ENCODE data around the gene LYPD6B.

DNA sequence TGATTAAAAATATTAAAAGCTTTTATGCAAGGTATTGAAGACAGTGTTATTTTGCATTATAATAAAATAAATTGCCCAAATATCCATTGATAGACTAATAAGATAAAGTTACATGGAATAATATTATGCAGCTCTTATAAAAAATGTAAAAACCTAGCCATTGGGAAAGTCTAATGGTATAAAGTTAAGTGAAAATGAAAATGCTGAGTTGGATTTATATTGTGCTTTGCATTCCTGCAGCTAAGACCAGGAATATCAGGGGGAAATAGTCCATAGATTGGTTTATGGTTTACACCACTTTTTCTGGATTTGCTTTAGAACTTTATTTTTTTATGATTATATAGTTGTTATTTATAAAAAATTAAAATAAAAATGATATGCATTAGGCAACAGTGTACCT lies 46.1 kb upstream of the LYPD6B start:
- TF ChIP-seq, protein P1, sequence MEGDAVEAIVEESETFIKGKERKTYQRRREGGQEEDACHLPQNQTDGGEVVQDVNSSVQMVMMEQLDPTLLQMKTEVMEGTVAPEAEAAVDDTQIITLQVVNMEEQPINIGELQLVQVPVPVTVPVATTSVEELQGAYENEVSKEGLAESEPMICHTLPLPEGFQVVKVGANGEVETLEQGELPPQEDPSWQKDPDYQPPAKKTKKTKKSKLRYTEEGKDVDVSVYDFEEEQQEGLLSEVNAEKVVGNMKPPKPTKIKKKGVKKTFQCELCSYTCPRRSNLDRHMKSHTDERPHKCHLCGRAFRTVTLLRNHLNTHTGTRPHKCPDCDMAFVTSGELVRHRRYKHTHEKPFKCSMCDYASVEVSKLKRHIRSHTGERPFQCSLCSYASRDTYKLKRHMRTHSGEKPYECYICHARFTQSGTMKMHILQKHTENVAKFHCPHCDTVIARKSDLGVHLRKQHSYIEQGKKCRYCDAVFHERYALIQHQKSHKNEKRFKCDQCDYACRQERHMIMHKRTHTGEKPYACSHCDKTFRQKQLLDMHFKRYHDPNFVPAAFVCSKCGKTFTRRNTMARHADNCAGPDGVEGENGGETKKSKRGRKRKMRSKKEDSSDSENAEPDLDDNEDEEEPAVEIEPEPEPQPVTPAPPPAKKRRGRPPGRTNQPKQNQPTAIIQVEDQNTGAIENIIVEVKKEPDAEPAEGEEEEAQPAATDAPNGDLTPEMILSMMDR (IDR thresholded peaks at IDR 0.05) = no peak
- TF ChIP-seq POLR2A (IDR thresholded peaks at IDR 0.05) = no peak
